G401.6 (cell line): ENCODE results near the gene CAMSAP1.

Experiments used
- FAIRE-seq: peaks from 2 replicates; lab custom pipeline; 2012; peaks lifted over from hg19 to GRCh38; lab: Jason Lieb, UNC

Gene CAMSAP1

GRCh38 chr9:135828656-135829055, 78.7 kb downstream of the CAMSAP1 start:
- no peak for FAIRE-seq

DNA sequence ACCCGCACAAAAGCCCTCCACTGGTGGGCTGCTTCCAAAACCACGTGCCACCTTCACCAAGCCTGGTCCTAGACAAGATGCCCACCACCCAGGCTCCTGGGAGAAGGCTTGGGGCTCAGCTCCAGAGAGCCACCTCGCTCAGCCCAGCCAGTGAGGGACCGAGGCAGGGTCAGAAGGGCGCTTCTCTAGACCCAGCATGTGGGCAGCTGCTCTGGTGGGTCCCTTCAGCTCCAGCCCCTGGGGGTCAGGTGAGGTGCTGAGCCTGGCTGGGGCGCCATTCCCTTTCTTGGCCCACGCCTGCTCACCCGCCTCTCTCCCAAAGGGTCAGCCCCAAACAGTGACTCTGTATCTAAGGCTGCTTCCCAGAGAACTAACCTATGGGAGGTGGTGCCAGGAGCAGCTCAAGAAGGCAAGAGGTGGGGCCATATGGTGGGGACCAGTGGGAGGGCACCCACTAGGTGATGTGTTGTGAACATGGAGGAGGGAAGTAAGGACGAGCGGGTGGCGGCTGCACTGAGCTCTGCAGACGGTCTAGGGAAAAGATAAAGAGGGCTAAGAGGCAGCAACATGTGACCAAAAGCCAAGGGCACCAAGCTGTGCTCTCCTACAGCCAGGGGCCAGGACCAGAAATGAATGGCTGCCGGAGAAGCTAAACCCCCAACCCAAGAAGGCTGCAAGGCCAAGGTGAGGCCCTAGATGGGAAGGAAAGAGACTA, 79.3 kb downstream of the CAMSAP1 start:
- FAIRE-seq: no peak

- no peak for FAIRE-seq
Observed at GRCh38 chr9:135827301-135827700, 80.0 kb downstream of the CAMSAP1 start.

DNA sequence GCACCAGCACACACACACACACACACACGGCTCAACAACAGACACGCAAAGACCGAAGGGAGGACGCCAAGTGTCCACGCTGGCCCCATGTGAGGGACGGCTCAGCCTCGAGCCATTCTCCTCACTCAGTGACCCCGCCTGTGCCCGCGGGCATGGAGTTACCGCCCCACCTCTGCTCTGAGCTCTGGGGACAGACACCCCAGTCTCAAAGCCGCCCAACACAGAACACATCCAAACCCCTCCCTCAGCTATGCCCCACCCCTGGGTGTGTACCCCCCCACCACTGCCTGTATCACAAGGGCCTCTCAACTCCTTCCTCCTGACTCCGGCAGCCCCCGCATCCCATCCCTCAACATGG, 81.2 kb downstream of the CAMSAP1 start:
- no peak for FAIRE-seq

- FAIRE-seq: no peak
Observed at GRCh38 chr9:135825435-135826187, 81.7 kb downstream of the CAMSAP1 start.

DNA sequence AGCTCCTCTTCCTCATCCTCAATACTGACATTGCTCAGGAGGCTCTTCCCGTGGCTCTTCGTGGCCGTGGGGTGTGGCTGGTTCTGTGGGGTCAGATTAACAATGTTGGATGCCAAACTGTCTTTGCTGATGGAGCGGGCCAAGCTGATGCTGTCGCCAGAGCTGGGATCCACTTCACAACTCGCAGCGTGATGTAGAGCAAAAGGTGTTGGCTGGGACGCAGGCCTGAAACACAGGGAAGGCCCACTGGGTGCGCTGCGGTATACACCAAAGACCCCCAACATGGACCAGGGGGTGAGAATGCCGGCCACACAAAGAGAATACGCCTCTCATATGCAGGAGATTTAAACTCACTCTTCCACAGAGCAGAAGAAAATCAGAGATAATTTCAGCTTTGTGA, 84.3 kb downstream of the CAMSAP1 start:
- no peak for FAIRE-seq

DNA sequence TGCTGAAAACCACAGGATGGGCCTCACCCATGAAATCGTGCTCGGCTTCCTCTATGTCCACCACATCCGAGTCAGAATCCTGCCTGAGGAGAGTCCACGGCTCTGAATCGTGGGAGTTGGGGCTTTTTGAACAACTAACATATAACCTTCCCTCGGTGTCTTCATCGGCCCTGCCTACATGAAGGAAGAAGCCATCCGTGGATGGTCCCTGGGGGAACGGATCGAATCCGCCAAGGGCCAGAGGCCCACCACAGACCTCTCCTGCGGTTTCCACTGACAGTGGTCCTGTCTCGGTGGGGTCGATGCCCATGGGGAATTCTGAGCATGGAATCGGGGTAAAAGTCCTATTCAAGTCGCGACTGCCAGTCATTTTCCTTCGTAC, 85.0 kb downstream of the CAMSAP1 start:
- FAIRE-seq: no peak

DNA sequence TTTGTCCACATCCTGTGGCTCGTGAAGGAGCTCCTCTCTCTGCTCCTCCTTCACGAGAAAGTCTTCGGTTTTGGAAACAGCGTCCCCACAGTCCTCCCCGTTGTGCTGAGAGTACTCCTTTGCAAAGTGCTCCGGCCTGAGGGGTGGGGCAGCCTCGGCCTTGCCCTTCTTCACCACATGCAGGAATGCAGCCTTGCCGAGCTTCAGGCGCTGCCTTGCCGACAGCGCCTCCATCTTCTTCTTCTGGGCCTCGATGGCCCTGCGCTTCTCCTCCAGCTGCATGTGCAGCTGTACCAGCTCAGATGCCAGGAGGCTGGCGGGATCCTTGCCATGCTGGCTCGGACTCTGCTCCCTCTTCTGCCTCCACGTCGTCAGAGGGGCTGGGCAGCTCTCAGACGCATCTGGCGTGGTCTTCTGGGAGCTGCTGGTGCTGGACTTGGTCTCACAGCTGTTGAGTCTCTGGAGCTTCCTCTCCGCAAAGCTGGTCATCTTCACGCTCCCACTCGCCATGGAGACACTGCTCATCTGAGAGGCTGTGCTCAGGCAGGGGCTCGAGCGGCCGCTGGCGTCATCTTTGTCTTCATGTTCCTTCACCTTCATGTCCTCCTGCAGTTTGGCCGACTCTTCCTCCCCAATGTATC, 85.5 kb downstream of the CAMSAP1 start:
- no peak for FAIRE-seq

DNA sequence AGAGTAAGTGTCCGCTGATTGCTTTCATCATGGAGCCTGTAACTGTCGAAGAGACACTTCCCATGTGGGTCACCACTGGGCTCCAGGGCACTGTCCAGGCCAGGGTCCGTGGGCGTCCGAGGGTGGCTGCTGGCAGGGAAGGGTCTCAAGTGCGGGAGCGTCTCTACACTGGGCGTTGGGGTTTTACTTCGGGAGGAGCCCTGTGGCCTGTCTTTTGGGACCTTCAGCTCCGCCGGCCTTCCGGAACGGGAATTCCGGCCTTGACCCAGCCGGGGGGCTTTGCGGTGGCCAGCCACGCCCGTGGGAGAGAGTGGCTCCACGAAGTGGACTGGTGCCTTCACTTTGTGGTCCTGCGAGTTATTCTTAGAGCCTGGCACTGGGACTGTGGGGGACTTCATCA, 86.2 kb downstream of the CAMSAP1 start:
- no peak for FAIRE-seq

DNA sequence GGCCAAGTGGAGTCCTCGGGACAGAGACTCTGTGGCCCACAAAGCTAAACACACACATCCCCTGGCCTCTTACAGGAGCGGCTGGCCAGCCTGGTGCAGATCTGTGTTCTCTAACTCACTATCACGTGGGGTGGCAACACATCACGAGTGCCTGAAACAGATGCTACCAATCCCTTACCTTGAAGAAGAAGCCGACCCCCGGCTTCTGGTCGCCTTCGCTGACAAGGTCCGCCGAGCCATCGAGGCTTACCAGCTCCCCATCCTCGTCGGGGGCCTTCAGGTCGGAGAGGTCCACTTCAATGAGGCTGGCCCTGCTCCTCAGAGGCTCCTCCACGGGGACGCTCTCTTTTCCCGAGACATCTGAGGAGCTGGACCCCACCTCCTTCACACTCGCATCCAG, 86.7 kb downstream of the CAMSAP1 start:
- no peak for FAIRE-seq

GRCh38 chr9:135819905-135820304, 87.4 kb downstream of the CAMSAP1 start:
- FAIRE-seq: no peak

DNA sequence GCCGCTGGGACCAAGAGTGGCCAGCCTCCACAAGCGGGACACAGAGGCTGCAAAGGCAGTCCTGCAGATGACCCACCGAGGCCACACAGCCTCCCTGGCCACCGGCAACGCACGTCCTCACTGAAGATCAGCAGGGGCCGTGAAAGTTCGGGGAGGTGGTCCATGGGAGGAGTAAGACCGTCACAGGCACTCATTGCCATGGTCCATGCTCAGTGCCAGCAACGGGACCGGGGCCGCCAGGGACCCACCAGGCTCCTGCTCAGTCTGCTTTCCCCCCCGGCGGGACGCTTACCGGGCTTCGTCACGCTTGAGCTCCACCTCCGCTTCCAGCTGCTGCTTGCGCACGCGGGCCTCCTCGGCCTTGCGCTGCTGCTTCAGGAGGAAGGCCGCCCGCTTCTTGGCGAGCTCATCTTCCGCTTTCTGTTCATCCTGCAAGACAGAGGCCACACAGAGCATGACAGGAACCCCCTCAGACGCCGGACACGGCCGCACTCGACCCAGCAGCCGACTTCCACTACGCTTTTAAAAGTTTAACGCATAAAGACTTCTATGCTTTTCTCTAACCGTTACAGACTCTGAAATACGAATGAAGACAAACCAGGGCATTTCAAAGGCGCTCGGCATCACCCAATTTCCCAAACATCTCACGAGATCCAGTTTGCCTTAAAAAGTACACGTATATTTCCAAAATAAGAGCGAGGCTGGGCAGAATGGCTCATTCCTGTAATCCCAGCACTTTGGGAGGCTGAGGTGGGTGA, 88.4 kb downstream of the CAMSAP1 start:
- no peak for FAIRE-seq

- no peak for FAIRE-seq
Observed at GRCh38 chr9:135817951-135818717, 89.2 kb downstream of the CAMSAP1 start.

- no peak for FAIRE-seq
Observed at GRCh38 chr9:135816651-135816970, 90.7 kb downstream of the CAMSAP1 start.

- FAIRE-seq: no peak
Observed at GRCh38 chr9:135815830-135816650, 91.3 kb downstream of the CAMSAP1 start.

DNA sequence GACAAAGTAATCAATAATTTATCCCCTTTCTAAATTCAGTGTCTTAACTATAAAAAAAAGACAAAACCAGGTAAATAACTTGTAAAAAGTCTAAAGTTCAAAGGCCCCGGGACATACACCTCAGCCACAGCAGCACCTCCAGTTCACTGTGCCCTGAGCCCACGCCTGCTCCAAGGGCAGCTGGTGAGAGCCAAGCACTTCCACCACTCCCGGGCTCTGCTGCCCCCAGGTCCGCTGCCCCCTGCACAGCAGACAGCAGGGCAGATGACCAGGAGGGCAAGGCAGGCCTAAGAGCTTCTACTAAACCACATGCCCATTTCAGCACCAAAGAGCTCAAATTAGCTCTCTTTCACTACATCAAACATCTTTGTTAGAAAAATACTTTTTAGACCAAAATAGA, 91.9 kb downstream of the CAMSAP1 start:
- no peak for FAIRE-seq

- FAIRE-seq: no peak
Observed at GRCh38 chr9:135814421-135815095, 92.8 kb downstream of the CAMSAP1 start.

- no peak for FAIRE-seq
Observed at GRCh38 chr9:135813671-135814290, 93.6 kb downstream of the CAMSAP1 start.

GRCh38 chr9:135812961-135813360, 94.4 kb downstream of the CAMSAP1 start:
- FAIRE-seq: no peak

GRCh38 chr9:135811801-135812200, 95.5 kb downstream of the CAMSAP1 start:
- no peak for FAIRE-seq
